Dedifferentiated amniotic fluid mesenchymal stem cell (primary cell): ENCODE results near the gene B4GALT4.
A peak's percentile ranks its signal among the peaks of the same experiment; 100 is the strongest.
"Not testable (repeated sequence)": the region's sequence is repeated elsewhere in the genome, so short reads cannot be mapped to it uniquely, and the experiment has no call there.

Source experiments
- DNase-seq: peaks from one replicate; pipeline ENCODE4 v3.0.0-alpha.2; 2016; ENCODE audit errors: extremely low spot score

The B4GALT4 gene, protein sequence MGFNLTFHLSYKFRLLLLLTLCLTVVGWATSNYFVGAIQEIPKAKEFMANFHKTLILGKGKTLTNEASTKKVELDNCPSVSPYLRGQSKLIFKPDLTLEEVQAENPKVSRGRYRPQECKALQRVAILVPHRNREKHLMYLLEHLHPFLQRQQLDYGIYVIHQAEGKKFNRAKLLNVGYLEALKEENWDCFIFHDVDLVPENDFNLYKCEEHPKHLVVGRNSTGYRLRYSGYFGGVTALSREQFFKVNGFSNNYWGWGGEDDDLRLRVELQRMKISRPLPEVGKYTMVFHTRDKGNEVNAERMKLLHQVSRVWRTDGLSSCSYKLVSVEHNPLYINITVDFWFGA

DNA sequence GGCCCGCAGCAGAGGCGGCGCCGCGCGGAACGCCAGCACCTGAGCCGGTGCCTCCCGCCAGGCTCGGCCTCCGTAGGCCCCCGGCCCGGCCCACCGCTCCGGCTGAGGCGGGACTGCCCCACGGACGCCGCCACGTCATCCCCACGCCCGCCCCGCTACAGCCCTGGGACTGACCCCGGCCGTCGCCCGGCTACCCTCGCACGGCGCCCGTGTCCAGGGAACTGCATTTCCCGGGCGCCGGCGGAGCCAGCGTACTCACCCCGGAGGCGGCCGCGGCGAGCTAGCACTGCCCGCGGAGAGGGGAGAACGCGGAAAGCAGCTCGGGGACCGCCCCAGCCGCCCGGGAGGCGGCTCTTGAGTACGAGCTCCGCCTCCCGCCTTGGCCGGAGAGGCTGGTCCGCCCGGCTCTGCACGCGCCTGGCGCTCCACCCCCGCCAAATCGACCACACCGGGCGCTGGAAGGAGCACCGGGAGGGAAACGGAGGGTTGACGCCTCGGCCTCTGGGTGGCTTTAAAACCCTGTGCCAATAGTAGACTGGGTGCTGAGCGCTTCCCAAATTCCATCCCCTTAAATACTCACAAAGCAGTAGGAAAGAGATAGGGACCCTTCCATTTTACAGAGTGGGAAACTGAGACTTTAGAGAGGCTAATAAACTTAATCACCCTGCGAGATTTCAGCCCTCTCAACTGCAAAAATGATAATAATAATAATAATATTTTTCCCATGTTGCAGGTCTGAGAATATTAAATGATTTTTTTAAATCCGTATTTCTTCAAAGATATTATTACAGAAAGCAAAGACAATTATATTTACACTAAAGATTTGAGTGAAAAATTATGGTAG, at the start of gene B4GALT4:
Gene B4GALT4 (minus strand): TSS at position 288 of the 844 bp plus-strand sequence. CDS start 10,779 bp downstream, outside the sequence.
- peak; percentile 80 for DNase-seq

DNA sequence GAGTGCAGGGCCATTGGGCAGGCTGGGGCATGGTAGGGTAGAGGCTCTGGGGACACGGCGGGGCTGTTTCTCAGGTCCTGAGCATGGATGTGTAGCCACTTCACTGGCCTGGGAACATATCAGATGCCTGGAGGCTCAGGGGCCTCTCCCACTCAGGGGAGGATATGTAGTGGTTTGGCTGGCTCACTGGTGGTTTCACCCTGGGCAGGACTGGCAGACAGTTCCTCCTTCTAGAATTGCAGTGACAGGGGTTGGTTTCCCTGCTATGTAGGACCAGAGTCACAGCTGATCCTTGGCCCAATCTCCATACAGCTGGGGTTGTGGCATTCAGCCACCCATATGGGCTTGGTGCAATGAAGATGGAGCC, 48.7 kb upstream of the B4GALT4 start:
- DNase-seq = no peak

DNA sequence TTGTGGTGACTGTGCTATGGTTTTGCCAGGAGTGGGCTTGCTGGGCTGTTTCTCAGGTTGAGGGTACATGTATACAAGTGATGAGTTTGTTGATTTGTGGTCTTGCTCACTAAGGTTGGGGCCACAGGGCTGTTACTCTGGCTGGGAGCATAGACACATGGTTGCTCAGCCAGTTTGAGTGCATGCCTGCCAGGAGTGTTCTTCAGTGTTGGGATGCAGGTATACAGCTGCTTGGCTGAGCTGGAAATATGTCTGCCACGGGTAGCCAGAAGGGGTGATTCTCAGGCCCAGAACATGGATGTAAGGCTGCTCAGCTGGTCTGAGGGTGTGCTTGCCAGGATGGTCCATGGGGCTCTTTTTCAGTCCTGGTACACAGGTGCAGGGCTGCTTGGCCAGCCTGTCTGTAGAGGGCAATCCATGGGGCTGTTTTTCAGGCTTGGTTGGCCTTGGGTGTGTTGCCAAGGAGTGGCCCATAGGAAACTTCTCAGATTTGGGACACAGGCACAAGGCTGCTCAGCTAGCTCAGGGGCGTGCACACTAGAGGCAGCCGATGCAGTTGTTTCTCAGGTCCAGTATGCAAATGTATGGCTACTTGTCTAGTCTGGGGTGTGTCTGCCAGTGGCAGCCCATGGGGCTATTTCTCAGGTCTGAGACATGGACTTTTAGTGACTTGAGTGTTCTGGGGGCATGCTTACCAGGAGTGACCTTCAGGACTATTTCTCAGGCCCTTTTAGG, 48.2 kb upstream of the B4GALT4 start:
- no peak for DNase-seq

DNA sequence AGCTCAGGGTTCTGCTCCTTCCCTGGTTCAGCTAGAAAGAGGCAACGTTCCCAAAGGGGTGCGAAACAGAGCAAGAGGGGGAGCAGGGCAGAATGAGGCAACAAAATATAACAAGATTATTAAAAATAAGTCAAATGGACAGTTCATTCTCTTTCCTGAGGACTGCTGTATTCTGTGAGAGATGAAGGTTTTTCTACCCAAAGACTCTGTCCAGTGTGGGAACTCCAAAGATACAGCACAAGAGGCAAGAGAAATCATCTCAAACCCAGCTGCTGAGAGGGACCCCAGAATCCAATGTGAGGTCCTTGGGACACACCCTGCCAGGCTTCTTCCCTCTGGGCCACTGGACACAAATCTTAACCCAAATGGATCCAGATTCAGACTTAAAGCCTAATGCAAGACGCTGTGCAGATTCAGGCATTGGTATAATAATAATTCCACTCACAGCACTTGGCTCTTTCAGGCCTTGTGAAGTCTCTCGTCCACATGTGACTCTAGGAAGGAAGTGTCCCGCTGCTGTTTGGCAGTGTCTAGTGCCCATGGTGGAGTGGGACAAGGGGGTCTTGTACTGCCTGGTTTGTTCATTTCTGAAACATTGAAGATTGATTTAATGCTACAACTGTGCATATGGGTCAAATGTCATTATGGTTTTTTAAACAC, 39.0 kb upstream of the B4GALT4 start:
- no peak for DNase-seq

DNA sequence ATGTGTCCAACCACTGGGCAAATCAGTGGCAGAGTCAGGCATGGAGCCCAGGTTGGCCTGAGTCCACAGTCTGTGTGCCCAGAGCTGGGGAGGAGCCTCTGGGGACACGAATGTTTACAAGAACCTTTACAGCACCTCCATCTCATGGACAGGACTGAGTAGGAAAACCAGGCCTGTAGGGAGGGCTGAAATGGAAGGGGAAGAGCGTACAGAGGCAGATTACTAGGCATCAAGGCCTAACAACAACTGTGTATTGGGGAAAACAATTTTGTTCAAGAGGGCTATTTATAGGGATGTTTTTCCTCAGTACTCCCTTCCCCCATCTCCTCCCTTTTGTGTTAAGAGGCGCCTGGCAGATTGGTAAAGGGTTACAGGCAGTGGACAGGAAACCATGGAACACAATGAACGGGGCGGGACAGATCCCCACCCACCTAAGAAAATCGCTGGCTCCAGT, 38.5 kb upstream of the B4GALT4 start:
- no peak for DNase-seq

DNA sequence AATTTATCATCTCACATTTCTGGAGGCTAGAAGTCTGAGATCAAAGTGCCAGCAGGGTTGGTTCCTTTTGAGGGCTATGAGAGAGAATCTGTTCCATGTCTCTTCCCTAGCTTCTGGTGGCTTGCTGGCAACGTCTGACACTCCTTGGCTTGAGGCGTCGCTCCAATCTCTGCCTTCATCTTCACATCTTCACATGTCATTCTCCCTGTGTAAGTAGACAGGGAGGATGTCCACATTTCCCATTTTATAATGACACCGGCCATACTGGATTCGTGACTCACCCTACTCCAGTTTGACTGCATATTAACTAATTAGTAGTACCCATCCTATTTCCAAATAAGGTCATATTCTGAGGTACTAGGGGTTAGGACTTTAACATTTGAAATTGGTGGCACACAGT, 36.0 kb upstream of the B4GALT4 start:
- DNase-seq = no peak

DNA sequence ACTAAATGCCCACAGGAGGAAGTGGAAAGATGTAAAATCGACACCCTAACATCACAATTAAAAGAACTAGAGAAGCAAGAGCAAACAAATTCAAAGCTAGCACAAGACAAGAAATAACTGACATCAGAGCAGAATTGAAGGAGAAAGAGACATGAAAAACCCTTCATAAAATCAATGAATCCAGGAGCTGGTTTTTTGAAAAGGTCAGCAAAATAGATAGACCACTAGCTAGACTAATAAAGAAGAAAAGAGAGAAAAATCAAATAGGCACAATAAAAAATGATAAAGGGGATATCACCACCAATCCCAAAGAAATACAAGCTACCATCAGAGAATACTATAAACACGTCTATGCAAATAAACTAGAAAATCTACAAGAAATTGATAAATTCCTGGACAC, 29.5 kb upstream of the B4GALT4 start:
- not testable (repeated sequence) for DNase-seq

DNA sequence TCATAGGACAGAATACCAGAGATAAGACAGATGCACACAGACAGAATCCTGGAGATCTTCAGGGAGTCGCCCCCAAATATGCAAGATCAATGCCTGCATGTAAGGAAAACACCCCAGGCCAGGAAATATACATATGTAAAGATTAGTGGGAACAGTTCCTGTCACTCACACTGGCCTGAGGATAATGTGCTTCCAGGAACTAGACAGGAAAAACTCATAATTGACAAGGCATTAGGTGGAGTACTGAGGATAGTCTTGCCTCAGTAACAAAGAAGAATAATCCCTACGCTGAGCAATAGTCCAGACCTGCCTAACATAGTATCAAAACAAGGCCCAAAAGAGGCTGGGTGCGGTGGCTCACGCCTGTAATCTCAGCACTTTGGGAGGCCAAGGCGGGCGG, 20.4 kb upstream of the B4GALT4 start:
- DNase-seq = no peak

DNA sequence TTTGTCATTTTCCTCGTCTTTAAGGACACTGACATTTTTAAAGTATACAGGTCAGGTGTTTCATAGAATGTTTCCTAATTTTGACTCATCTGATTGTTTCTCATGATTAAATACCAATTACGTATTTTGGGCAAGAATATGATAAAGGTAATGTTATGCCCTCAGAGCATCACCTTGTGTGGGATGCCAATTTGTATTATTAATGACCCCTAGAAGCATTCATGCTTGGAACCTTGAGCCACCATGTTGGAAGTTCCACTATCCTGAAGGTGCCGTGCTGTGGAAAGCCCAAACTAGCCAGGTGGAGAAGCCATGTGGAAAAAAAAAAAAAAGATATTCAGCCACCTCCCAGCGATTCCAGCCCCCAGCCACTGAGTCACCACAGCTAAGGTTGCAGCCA, 19.1 kb upstream of the B4GALT4 start:
- DNase-seq = no peak

DNA sequence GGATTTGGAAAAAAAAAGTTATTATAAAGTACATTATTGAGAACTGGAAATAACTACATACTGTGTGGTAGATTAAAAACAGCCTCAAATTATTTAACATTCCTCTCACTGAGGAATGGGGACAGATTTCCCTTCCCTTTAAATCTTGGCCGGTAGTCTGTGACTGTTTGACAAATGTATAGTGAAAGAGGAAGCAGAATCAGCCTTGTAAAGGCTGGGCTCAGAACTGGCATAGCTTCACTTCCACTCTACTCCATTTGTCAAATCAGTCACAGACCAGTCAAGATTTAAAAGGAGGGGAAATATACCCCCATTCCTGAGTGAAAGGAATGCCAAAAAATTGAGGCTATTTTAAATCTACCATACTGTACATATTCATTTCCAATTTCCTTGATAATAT, 18.2 kb upstream of the B4GALT4 start:
- no peak for DNase-seq

DNA sequence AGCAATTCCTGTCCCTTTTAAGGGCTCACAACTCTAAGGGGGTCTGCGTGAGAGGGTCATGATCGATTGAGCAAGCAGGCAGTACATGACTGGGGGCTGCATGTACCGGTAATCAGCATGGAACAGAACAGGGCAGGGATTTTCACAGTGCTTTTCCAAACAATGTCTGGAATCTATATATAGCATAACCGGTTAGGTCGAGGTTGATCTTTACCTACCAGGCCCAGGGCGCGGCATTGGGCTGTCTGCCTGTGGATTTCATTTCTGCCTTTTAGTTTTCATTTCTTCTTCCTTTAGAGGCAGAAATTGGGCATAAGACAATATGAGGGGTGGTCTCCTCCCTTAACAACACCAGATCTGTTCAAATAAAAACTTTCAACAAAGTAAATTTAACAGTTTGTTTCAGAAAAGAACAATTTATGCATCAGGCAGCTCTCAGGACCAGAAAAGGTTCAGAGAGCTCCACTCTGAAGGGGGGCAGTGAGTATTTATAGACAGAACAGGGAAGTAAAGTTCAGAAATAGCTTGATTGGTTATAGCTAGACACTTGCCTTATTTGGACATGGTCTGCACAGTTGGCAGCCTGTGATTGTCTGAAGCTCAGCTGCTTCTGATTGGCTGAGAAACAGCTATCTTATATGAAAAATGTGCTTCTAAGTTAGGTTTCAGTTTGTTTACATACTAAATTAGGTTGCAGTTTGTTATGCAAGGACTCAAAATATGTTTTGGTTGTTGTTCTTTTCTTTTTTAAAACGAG, 17.2 kb upstream of the B4GALT4 start:
- DNase-seq = peak; percentile 67

DNA sequence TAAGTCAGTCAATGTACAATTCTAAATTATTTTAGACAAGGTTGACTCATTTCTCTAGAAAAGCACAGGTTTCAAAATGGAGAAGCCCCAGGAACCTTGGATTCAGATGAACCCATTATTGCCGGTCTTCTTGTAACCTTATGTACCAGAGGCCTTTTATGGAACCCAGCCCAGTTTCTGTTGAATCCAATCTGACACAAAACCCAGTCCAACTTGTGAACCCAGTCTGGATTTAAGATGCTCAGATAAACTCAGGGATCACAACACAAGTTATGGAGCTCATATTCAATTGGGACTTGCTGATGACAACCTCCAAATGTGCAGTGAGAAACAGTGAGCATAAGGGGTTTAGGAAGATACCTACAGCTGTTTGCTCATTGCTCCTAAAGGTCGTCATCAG, 16.4 kb upstream of the B4GALT4 start:
- DNase-seq = no peak

DNA sequence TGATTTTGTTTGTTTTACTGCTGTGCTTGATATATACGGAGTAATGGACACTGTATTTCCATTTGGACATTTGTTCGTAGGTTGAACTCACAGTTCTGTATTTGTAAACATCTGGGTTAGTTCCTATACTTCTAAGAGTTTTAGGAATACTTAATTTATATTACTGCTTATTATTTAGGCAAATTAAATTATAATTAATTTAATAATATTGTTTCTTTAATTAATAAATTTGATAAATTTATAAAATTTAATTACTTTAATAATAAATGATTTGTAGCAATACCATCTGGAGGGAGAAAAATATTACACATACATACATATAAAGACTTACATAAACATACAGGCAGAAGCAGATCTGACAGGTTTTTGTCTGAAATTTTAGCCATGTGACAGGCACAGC, 14.5 kb upstream of the B4GALT4 start:
- no peak for DNase-seq

DNA sequence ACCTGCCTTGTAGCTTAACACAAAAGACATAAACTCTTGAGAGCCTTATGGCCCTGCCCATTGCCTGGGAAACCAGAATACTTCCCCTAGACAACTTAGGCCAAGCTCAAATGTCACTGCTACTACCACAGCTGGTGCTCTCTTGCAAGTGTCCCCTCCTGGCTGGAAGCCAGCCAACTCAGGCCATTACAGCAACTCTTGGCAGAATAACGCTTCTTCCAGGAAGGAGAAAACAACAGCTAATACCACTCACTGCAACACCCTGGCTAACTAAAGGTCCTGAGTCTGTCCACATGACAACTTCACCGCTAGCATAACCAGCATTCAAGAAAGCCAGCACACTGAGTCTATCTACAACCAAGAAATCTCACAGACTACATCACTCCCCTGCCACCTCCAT, 5.1 kb upstream of the B4GALT4 start:
- DNase-seq = no peak

DNA sequence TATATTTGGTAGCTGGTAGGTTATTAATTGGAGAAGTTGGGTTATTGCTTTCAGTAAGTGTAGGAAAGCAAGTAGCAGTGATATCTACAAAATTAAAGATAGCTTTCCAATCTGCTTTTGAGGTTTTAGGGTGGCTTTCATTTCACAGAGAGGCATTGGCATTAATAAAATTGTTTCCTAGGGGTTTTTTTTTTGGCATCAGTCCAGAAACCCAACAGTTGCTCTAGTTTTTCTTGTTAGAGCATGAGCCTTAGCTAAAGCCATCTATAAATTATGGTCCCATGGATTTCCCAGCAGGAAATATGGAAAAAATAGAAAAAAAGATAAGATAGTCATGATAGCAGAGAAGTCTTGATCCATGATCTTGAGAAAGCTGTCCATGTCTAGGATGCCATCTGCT, 3.0 kb upstream of the B4GALT4 start:
- no peak for DNase-seq

DNA sequence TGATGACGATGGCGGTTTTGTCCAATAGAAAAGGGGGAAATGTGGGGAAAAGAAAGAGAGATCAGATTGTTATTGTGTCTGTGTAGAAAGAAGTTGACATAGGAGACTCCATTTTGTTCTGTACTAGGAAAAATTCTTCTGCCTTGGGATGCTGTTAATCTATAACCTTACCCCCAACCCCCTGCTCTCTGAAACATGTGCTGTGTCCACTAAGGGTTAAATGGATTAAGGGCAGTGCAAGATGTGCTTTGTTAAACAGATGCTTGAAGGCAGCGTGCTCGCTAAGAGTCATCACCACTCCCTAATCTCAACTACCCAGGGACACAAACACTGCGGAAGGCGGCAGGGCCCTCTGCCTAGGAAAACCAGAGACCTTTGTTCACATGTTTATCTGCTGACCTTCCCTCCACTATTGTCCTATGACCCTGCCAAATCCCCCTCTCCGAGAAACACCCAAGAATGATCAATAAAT, 2.4 kb upstream of the B4GALT4 start:
- DNase-seq = not testable (repeated sequence)

DNA sequence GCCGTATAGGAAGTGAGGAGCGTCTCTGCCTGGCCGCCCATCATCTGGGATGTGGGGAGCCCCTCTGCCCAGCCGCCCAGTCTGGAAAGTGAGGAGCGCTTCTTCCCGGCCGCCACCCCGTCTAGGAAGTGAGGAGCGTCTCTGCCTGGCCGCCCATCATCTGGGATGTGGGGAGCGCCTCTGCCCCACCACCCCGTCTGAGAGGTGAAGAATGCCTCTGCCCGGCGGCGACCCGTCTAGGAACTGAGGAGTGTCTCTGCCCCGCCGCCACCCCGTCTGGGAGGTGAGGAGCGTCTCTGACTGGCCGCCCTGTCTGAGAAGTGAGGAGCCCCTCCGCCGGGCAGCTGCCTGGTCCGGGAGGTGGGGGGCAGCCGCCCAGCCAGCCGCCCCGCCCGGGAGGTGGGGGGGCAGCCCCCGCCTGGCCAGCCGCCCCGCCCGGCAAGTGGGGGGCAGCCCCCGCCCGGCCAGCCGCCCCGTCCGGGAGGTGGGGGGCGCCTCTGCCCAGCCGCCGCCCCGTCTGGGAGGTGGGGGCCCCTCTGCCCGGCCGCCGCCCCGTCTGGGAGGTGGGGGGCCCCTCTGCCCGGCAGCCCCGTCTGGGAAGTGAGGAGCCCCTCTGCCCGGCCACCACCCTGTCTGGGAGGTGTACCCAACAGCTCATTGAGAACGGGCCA, 1.8 kb upstream of the B4GALT4 start:
- not testable (repeated sequence) for DNase-seq

DNA sequence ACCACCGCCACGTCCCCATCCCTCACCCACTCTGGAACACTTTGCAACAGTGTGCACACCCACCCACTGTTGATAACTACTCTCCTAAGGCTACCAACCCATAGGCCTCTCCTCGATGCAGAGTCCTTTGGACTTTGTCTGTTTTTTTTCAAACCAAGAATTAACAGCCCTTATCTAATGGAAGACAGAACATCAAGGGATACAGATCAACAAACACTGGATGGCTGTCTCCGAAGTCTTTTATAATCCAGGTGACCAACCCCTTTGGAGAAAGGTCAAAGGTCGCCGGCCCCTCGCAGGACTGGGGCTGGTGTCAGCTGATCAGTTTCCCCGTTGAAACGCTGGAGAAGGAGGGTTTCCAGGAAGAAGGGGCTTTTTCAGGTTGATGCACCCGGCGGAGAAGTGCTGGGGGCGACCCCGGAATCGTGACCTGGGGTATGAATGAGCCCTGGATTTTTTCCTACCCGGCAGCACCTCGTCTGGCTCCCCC, 532 bp downstream of the B4GALT4 start:
- no peak for DNase-seq

DNA sequence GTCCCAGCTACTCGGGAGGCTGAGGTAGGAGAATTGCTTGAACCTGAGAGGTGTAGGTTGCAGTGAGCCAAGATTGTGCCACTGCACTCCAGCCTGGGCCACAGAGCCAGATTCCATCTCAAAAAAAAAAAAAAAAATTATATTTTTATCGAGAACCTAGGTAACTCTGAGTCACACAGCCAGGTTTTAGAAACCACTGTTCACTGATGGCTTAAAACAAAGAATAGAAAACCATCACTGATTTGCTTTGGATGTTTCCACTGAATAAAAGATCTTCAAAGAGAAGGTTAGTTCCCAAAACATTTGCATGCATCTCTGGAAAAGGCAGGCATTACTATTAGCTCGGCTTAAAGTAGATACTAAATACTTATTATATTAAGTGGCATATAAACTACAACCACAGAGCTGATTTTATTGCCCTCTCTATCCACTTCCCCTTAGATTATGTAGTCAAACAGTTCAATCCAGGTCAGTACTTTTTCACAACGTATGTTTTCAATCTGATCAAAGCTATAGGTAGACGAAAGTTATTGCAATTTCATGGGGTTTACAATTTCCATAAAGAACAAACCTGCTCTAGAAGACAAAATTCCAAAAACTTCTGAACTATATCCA, 1.4 kb downstream of the B4GALT4 start:
- DNase-seq = no peak

DNA sequence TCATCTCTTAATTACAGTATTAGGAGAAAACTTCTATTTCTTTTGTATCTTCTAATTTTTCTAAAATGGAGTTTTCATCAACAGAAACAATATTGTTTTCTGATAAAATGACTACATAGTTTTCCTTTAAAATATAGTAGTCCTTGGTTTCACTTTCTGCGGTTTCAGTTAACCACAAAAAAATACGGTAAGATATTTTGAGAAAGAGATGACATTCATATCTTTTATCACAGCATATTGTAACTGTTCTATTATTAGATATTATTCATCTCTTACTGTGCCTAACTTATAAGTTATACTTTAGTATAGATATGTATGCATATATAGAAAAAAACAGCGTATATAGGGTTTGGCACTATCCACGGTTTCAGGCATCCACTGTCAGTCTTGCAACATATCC, 2.3 kb downstream of the B4GALT4 start:
- no peak for DNase-seq
